Vagina (tissue), 2 donors: Measurements from ENCODE around the gene EXO1.

Experiments
- CTCF ChIP-seq, 3 experiments: fragments of 450-650 bp in 2 of 3; fragments of 200-600 bp in 1 of 3; sonication (generic) in 1 of 3; IDR thresholded peaks; one replicate each; pipeline ENCODE4 v1.5.1; 2017 to 2019; ENCODE audit warnings: antibody characterized with exemption in 3 of 3, mild to moderate bottlenecking in 2 of 3, moderate library complexity in 2 of 3
- POLR2A ChIP-seq, 2 donors: fragments of 450-650 bp; IDR thresholded peaks; one replicate each; pipeline ENCODE4 v1.6.1; 2017; ENCODE audit warnings: antibody characterized with exemption in 2 of 2, mild to moderate bottlenecking in 2 of 2, moderate library complexity in 2 of 2
- POLR2AphosphoS5 ChIP-seq, 2 donors: sonication (generic); formaldehyde crosslinking; IDR thresholded peaks; one replicate each; pipeline ENCODE4 v1.9.0; 2017; ENCODE audit warnings: antibody characterized with exemption in 2 of 2, mild to moderate bottlenecking in 2 of 2, low read depth in 1 of 2; ENCODE audit not compliant: insufficient read depth in 1 of 2

- TF ChIP-seq CTCF (IDR thresholded peaks at IDR 0.05) (no peak), POLR2A (IDR thresholded peaks at IDR 0.05) (no peak), POLR2AphosphoS5 (IDR thresholded peaks at IDR 0.05; ENCODE audit: insufficient read depth in 1 of 2, low read depth in 1 of 2) (no peak)
These were observed 18.5 kb upstream of the EXO1 start for GRCh38 chr1:241829468-241829867.
